HepG2 (cell line): ENCODE data around the gene CCDC57. TPM values are rescaled to one million over a fixed set of nuclear protein-coding genes. Genes with fewer than 3 reads are reported as not detected.

ENCODE experiments used
- LCORL ChIP-seq, 2 experiments: fragments of 450-650 bp in 1 of 2; sonication (generic) in 1 of 2; formaldehyde crosslinking in 1 of 2; IDR thresholded peaks; 2 replicates each; pipeline versions ENCODE4 v1.5.0 to v1.6.1; 2017 to 2020; ENCODE audit warnings: antibody characterized with exemption in 1 of 2, missing genetic modification reagents in 1 of 2
- MAF1 ChIP-seq: sonication (generic); formaldehyde crosslinking; IDR thresholded peaks from 2 replicates; pipeline ENCODE4 v1.5.0; 2020; ENCODE audit warnings: missing genetic modification reagents, borderline replicate concordance
- MEIS1 ChIP-seq: sonication (generic); formaldehyde crosslinking; IDR thresholded peaks from 2 replicates; pipeline ENCODE4 v1.9.0; 2021; ENCODE audit warnings: mild to moderate bottlenecking, missing genetic modification reagents, moderate library complexity, borderline replicate concordance
- MLX ChIP-seq: IDR thresholded peaks from 2 replicates; pipeline ENCODE4 v1.6.1; 2016
- NFE2L2 ChIP-seq: fragments of 150-350 bp; IDR thresholded peaks from 2 replicates; pipeline ENCODE4 v1.6.1; 2014; ENCODE audit warnings: low read length
- NONO ChIP-seq, 2 experiments: fragments of 450-650 bp in 1 of 2; sonication (generic) in 1 of 2; formaldehyde crosslinking in 1 of 2; IDR thresholded peaks in 1 of 2; conservative IDR thresholded peaks in 1 of 2; 2 replicates each; pipeline versions ENCODE4 v1.6.1 to v1.8.0; 2017 to 2022; ENCODE audit warnings: mild to moderate bottlenecking in 1 of 2, missing genetic modification reagents in 1 of 2, moderate library complexity in 1 of 2
- PAWR ChIP-seq: sonication (generic); formaldehyde crosslinking; IDR thresholded peaks from 2 replicates; pipeline ENCODE4 v1.4.0; 2020; ENCODE audit warnings: missing genetic modification reagents, mild to moderate bottlenecking, borderline replicate concordance
- SKI ChIP-seq: fragments of 450-650 bp; IDR thresholded peaks from one replicate; pipeline ENCODE4 v1.6.1; 2018; ENCODE audit warnings: mild to moderate bottlenecking; ENCODE audit not compliant: partially characterized antibody
- ZBED4 ChIP-seq: sonication (generic); formaldehyde crosslinking; IDR thresholded peaks from 2 replicates; pipeline ENCODE4 v1.4.0; 2020; ENCODE audit warnings: missing genetic modification reagents, borderline replicate concordance
- ZNF292 ChIP-seq: sonication (generic); formaldehyde crosslinking; IDR thresholded peaks from 2 replicates; pipeline ENCODE4 v1.8.1; 2022; ENCODE audit warnings: mild to moderate bottlenecking, low read depth, missing genetic modification reagents, borderline replicate concordance
- ZNF441 ChIP-seq: sonication (generic); formaldehyde crosslinking; IDR thresholded peaks from 2 replicates; pipeline ENCODE4 v1.7.0; 2021; ENCODE audit warnings: missing genetic modification reagents, borderline replicate concordance
- ZNF484 ChIP-seq: sonication (generic); formaldehyde crosslinking; IDR thresholded peaks from 2 replicates; pipeline ENCODE4 v1.5.1; 2020; ENCODE audit warnings: mild to moderate bottlenecking, low read depth, missing genetic modification reagents, borderline replicate concordance
- ZNF558 ChIP-seq: sonication (generic); formaldehyde crosslinking; IDR thresholded peaks from 2 replicates; pipeline ENCODE4 v1.9.0; 2022; ENCODE audit warnings: mild to moderate bottlenecking, missing genetic modification reagents, borderline replicate concordance
- ZNF574 ChIP-seq: sonication (generic); formaldehyde crosslinking; IDR thresholded peaks from 2 replicates; pipeline ENCODE4 v1.4.0; 2020; ENCODE audit warnings: missing genetic modification reagents
- ZNF616 ChIP-seq: sonication (generic); formaldehyde crosslinking; IDR thresholded peaks from 2 replicates; pipeline ENCODE4 v1.5.0; 2020; ENCODE audit warnings: low read depth, mild to moderate bottlenecking, missing genetic modification reagents
- ZNF747 ChIP-seq: sonication (generic); formaldehyde crosslinking; IDR thresholded peaks from 2 replicates; pipeline ENCODE4 v1.8.1; 2023; ENCODE audit warnings: missing genetic modification reagents, mild to moderate bottlenecking, borderline replicate concordance
- polyA plus RNA-seq, 8 experiments: library from polyadenylated mRNA; depleted of rRNA in 3 of 8; stranded (reverse) in 7 of 8; unstranded in 1 of 8; fragments of >200 nt; fragmentation: Illumina TruSeq in 4 of 8; extraction: Trizol in 4 of 8; gene quantifications; 2 replicates each; pipeline versions ENCODE4 v1.2.1 to v1.2.3, GENCODE V29; 2011 to 2016; ENCODE audit warnings: low read depth in 4 of 8, missing spikeins in 1 of 8, mixed read lengths in 1 of 8; ENCODE audit not compliant: insufficient read depth in 1 of 8
- total RNA-seq, 5 experiments: library from RNA; depleted of rRNA; stranded (reverse); fragments of >200 nt; fragmentation: Illumina TruSeq; extraction: Trizol; gene quantifications; 2 replicates each; pipeline ENCODE4 v1.2.3, GENCODE V29; 2016; ENCODE audit warnings: low read depth in 1 of 5

The CCDC57 gene
- total and polyA plus RNA-seq, 2 of the 13 experiments (the other 11 are each of a cell fraction or from before 2014, with no cell fraction given) = 59.3 to 59.9 TPM

DNA sequence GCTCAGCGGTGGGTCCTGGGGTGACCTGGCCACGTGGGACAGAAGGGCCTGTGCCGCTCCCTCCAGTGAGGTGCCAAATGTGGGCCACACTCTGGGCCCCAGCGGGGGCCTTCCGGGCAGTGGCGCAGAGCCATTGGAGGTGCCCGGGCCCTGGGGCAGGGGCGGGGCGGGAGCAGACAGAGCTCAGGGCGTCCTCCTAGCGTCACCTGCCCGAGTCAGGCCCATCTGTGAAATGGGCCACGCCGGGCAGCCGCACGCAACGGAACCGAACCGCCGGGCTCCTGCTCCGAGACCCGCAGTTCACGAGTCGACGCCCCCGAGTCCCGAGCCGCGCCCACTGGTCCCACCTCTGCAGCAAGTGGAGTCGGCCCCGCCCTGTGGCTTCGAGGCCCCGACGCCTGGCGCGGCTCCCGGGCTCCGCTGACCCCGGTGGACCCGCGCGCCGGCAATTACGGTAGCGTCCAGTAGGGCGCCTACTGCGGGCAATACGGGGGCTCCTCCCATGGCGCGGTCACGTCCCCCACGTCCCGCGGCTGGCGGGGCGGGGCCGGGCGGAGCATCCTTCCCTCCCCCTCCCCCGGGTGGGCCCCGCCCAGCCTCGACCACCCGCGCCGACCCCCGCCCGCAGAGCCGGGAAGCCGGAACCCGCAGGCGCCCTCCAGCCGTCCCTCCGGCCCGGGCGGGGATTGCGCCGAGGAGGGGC lies 18.1 kb upstream of the CCDC57 start (continued):
- TF ChIP-seq ZNF574 (CRISPR knock-in tag) = peak; percentile 90
- TF ChIP-seq ZNF292 (CRISPR knock-in tag) = no peak
- TF ChIP-seq ZNF484 = peak; percentile 87
- TF ChIP-seq ZBED4 (CRISPR knock-in tag) = peak; percentile 99
- TF ChIP-seq ZNF441 (CRISPR knock-in tag) = peak; percentile 94; the same call in 1 of the 2 replicates
- TF ChIP-seq MLX (CRISPR knock-in tag) = peak; percentile 75
- TF ChIP-seq NONO (IDR thresholded peaks at IDR 0.05) = no peak
- peak; percentile 95 for TF ChIP-seq NONO (CRISPR knock-in tag; conservative IDR thresholded peaks at IDR 0.05)
- peak; percentile 62; the same call in 1 of the 2 replicates for TF ChIP-seq MEIS1
- no peak; the same call in none of the 2 replicates for TF ChIP-seq MAF1
- TF ChIP-seq ZNF558 (CRISPR knock-in tag) = peak; percentile 46
- TF ChIP-seq SKI = peak; percentile 86
- peak; percentile 98 for TF ChIP-seq PAWR
- TF ChIP-seq NFE2L2 = no peak
- TF ChIP-seq ZNF747 (CRISPR knock-in tag) = peak; percentile 99
- TF ChIP-seq LCORL (IDR thresholded peaks at IDR 0.05) = no peak
- TF ChIP-seq LCORL (CRISPR knock-in tag; IDR thresholded peaks at IDR 0.05) = peak; percentile 83
- TF ChIP-seq ZNF616 (CRISPR knock-in tag) = peak; percentile 97
